GM19043 (cell line): ENCODE results near the gene HNF4A.

Experiments used
- ATAC-seq: cut with Tn5 transposase; IDR thresholded peaks from one replicate; pipeline ENCODE4 v1.9.1; 2021; ENCODE audit warnings: low read depth; ENCODE audit not compliant: unreplicated experiment

HNF4A gene

GRCh38 chr20:44404204-44405181, 49.0 kb downstream of the HNF4A start:
- ATAC-seq: no peak

- ATAC-seq: no peak
These were observed 49.8 kb downstream of the HNF4A start for GRCh38 chr20:44405257-44405656.

- no peak for ATAC-seq
These were observed 50.5 kb downstream of the HNF4A start for GRCh38 chr20:44405785-44406571.

GRCh38 chr20:44406572-44407137, 51.2 kb downstream of the HNF4A start:
- no peak for ATAC-seq

GRCh38 chr20:44407402-44408184, 52.1 kb downstream of the HNF4A start:
- no peak for ATAC-seq

- no peak for ATAC-seq
These were observed 53.7 kb downstream of the HNF4A start for GRCh38 chr20:44409132-44409600.

GRCh38 chr20:44410583-44411019, 55.1 kb downstream of the HNF4A start:
- no peak for ATAC-seq

GRCh38 chr20:44411020-44411756, 55.7 kb downstream of the HNF4A start:
- ATAC-seq: no peak

- ATAC-seq: no peak
These were observed 56.4 kb downstream of the HNF4A start for GRCh38 chr20:44411757-44412401.

- ATAC-seq: no peak
These were observed 57.1 kb downstream of the HNF4A start for GRCh38 chr20:44412402-44413144.

- ATAC-seq: no peak
These were observed 58.3 kb downstream of the HNF4A start for GRCh38 chr20:44413575-44414345.

GRCh38 chr20:44414346-44414714, 58.8 kb downstream of the HNF4A start:
- ATAC-seq: no peak

- ATAC-seq: no peak
These were observed 59.3 kb downstream of the HNF4A start for GRCh38 chr20:44414808-44415207.

GRCh38 chr20:44415833-44416715, 60.6 kb downstream of the HNF4A start:
- no peak for ATAC-seq

- no peak for ATAC-seq
These were observed 62.8 kb downstream of the HNF4A start for GRCh38 chr20:44418069-44418905.
